Measurements from ENCODE around the gene DAZAP1.

Gene DAZAP1

DNA sequence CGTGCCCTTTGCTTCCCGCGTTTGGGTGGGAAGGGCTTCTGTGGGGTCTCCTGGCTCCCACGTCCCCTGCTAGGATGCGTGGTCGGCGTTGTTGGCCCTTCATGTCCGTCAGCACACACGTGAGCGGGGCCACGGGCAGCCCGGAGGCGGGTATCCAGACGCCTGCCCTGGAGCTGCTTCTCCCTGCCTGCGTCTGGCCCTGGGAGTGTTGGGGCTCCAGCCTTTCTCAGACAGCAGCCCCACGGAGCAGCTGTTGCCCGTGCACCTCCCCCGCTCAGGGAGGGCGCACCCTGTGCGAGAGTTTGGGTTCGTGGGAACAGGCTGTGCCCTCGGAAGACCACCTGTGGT is 14.5 kb downstream of the DAZAP1 start:
- H3K27ac ChIP-seq (ENCODE audit: insufficient read depth, low read depth, low read length, poor library complexity, severe bottlenecking): no peak overlapping the region
- no peaks in the 10 kb centered on the region for H3K9me3 ChIP-seq (ENCODE audit: control insufficient read depth, low read length)
- H3K27me3 ChIP-seq (ENCODE audit: control insufficient read depth, insufficient read depth, low read length, poor library complexity, severe bottlenecking): no peaks in the 10 kb centered on the region
- 95% methylated on average over 22 of the region's 22 CpGs for WGBS, 2 experiments
- peaks cover 12% of the 10 kb centered on the region for H3K4me1 ChIP-seq (ENCODE audit: control insufficient read depth, insufficient read depth, low read length)
- H3K36me3 ChIP-seq (ENCODE audit: control insufficient read depth, insufficient read depth, low read length): peaks cover 40% of the 10 kb centered on the region
- no peak overlapping the region for H3K4me3 ChIP-seq (ENCODE audit: insufficient read depth, low read depth, low read length)

GRCh38 chr19:1422360-1422759 is 15.0 kb downstream of the DAZAP1 start:
- peaks cover 40% of the 10 kb centered on the region for H3K36me3 ChIP-seq (ENCODE audit: control insufficient read depth, insufficient read depth, low read length)
- no peaks in the 10 kb centered on the region for H3K27me3 ChIP-seq (ENCODE audit: control insufficient read depth, insufficient read depth, low read length, poor library complexity, severe bottlenecking)
- peaks cover 12% of the 10 kb centered on the region for H3K4me1 ChIP-seq (ENCODE audit: control insufficient read depth, insufficient read depth, low read length)
- H3K4me3 ChIP-seq (ENCODE audit: insufficient read depth, low read depth, low read length): no peak overlapping the region
- no peaks in the 10 kb centered on the region for H3K9me3 ChIP-seq (ENCODE audit: control insufficient read depth, low read length)
- H3K27ac ChIP-seq (ENCODE audit: insufficient read depth, low read depth, low read length, poor library complexity, severe bottlenecking): no peak overlapping the region
- WGBS, 2 experiments: 92 to 94% methylated on average over 16 of the region's 16 CpGs

- Histone ChIP-seq H3K9me3 (ENCODE audit: control insufficient read depth, low read length) (no peaks in the 10 kb centered on the region), H3K27me3 (ENCODE audit: control insufficient read depth, insufficient read depth, low read length, poor library complexity, severe bottlenecking) (no peaks in the 10 kb centered on the region), H3K27ac (ENCODE audit: insufficient read depth, low read depth, low read length, poor library complexity, severe bottlenecking) (no peak overlapping the region), H3K36me3 (ENCODE audit: control insufficient read depth, insufficient read depth, low read length) (peaks cover 36% of the 10 kb centered on the region), H3K4me3 (ENCODE audit: insufficient read depth, low read depth, low read length) (no peak overlapping the region), H3K4me1 (ENCODE audit: control insufficient read depth, insufficient read depth, low read length) (peaks cover 12% of the 10 kb centered on the region)
- 95% methylated on average over 24 of the region's 24 CpGs for WGBS, 2 experiments
Measured at GRCh38 chr19:1422943-1423342, 15.6 kb downstream of the DAZAP1 start.

GRCh38 chr19:1423436-1424191 is 16.2 kb downstream of the DAZAP1 start:
- no peaks in the 10 kb centered on the region for H3K9me3 ChIP-seq (ENCODE audit: control insufficient read depth, low read length)
- no peak overlapping the region for H3K4me3 ChIP-seq (ENCODE audit: insufficient read depth, low read depth, low read length)

DNA sequence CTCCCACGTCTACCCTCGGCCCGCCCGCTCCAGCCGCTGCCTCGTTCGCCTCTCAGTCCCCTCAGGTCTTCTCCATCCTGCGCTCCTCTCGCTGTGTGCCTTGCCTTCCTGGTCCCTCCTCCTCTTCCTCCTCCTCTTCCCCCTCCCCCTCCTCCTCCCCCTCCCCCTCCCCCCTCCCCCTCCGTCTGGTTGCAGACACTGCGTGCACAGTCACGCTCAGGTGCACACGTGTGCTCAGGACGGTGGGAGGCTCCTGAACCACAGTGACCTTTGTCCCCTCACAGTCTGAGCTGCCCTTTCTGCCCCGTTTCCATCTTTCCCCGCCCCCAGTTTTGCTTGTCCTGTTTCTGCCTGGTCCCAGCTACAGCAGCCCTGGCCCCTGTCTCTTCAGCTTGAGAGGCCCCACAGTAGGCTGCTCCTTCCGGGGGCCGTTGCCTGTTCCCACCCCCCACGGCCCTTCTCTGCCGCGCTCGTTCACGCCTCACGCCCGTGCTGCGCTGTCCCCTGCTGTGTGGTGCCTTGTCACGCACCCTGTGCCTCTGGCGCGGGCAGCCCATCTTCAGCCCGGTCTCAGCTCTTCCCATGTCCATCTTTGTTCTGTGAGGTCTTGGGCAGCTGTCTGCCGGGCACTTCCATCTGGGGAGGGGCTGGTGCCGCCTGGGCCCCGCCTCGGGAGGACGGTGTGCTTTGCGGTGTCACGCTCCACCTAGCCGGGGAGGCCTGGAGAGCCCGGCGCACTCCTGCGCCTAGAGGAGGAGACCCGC is 17.0 kb downstream of the DAZAP1 start:
- H3K27ac ChIP-seq (ENCODE audit: insufficient read depth, low read depth, low read length, poor library complexity, severe bottlenecking): no peak overlapping the region
- H3K36me3 ChIP-seq (ENCODE audit: control insufficient read depth, insufficient read depth, low read length): peaks cover 37% of the 10 kb centered on the region
- H3K9me3 ChIP-seq (ENCODE audit: control insufficient read depth, low read length): no peaks in the 10 kb centered on the region
- no peaks in the 10 kb centered on the region for H3K27me3 ChIP-seq (ENCODE audit: control insufficient read depth, insufficient read depth, low read length, poor library complexity, severe bottlenecking)
- no peak overlapping the region for H3K4me3 ChIP-seq (ENCODE audit: insufficient read depth, low read depth, low read length)
- 86 to 90% methylated on average over 41 to 42 of the region's 42 CpGs for WGBS, 2 experiments
- H3K4me1 ChIP-seq (ENCODE audit: control insufficient read depth, insufficient read depth, low read length): peaks cover 12% of the 10 kb centered on the region

More at GRCh38 chr19:1423436-1424191, 16.2 kb downstream of the DAZAP1 start:
- WGBS, 2 experiments: 96% methylated on average over 40 of the region's 40 CpGs
- Histone ChIP-seq H3K36me3 (ENCODE audit: control insufficient read depth, insufficient read depth, low read length) (peaks cover 38% of the 10 kb centered on the region), H3K4me1 (ENCODE audit: control insufficient read depth, insufficient read depth, low read length) (peaks cover 12% of the 10 kb centered on the region), H3K27me3 (ENCODE audit: control insufficient read depth, insufficient read depth, low read length, poor library complexity, severe bottlenecking) (no peaks in the 10 kb centered on the region), H3K27ac (ENCODE audit: insufficient read depth, low read depth, low read length, poor library complexity, severe bottlenecking) (no peak overlapping the region)

DNA sequence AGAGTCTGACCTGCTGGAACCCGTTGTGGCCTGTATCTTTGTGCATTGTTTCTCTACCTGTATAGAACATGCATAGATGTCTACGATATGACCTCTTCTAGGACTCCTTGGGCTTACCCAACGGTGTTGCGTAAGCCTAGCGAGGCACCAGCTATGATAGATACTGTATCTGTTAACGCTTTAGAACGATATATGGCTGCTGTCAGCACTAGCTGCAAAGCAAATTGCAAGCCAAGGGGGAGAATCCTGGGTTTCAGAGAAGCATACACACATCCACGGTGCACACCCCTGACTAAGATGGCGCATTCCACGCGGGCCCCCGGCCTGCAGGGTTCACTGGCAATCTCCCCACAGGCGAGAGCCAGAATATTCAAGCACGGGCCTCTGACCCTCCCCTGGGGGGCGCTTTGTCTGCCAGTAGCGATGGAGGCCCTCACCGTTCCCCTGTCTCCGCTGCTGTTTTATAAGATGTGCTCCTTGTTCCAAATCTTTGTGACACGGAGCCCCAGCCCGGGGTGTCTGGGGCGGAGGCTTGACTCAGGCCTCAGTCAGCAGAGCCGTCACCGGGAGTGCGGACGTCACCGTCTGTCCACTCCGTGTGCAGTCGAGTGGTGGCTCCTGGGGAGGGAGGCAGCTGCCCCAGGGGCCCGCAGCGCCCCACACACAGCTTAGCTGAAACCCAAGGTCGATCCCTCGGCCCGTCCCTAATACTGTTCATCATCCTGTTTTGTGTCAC is 17.9 kb downstream of the DAZAP1 start:
- H3K4me3 ChIP-seq (ENCODE audit: insufficient read depth, low read depth, low read length): no peak overlapping the region
- H3K27me3 ChIP-seq (ENCODE audit: control insufficient read depth, insufficient read depth, low read length, poor library complexity, severe bottlenecking): no peaks in the 10 kb centered on the region
- H3K27ac ChIP-seq (ENCODE audit: insufficient read depth, low read depth, low read length, poor library complexity, severe bottlenecking): peak overlapping the region; percentile 8
- WGBS, 2 experiments: 94 to 95% methylated on average over 33 of the region's 33 CpGs
- no peaks in the 10 kb centered on the region for H3K9me3 ChIP-seq (ENCODE audit: control insufficient read depth, low read length)
- peaks cover 43% of the 10 kb centered on the region for H3K36me3 ChIP-seq (ENCODE audit: control insufficient read depth, insufficient read depth, low read length)
- peaks cover 12% of the 10 kb centered on the region for H3K4me1 ChIP-seq (ENCODE audit: control insufficient read depth, insufficient read depth, low read length)

- H3K36me3 ChIP-seq (ENCODE audit: control insufficient read depth, insufficient read depth, low read length): peaks cover 39% of the 10 kb centered on the region
- no peaks in the 10 kb centered on the region for H3K27me3 ChIP-seq (ENCODE audit: control insufficient read depth, insufficient read depth, low read length, poor library complexity, severe bottlenecking)
- 87 to 90% methylated on average over 14 of the region's 14 CpGs for WGBS, 2 experiments
- no peaks in the 10 kb centered on the region for H3K9me3 ChIP-seq (ENCODE audit: control insufficient read depth, low read length)
- no peak overlapping the region for H3K4me3 ChIP-seq (ENCODE audit: insufficient read depth, low read depth, low read length)
- H3K4me1 ChIP-seq (ENCODE audit: control insufficient read depth, insufficient read depth, low read length): peaks cover 12% of the 10 kb centered on the region
- H3K27ac ChIP-seq (ENCODE audit: insufficient read depth, low read depth, low read length, poor library complexity, severe bottlenecking): peak overlapping the region; percentile 8
Measured at GRCh38 chr19:1425902-1426301, 18.5 kb downstream of the DAZAP1 start.

DNA sequence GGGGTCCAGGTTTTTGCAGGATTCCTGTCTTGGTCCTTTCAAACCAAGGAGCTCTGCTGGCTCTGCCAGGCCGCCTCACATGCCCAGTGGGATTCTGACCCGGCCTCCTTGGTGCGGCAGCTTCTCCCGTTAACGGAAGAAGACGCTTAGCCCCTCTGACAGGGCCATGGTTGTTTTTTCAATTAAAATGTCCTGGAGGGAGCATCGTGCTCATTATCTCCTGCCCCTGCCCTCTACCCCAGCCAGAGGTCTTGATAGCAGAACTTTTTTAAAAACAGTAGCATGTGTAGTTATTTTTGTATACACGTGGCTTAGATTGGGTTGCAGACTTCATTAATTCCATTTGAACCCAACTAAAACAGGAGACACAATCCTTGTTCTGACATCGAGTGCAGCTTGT is 19.4 kb downstream of the DAZAP1 start:
- no peaks in the 10 kb centered on the region for H3K9me3 ChIP-seq (ENCODE audit: control insufficient read depth, low read length)
- peaks cover 34% of the 10 kb centered on the region for H3K36me3 ChIP-seq (ENCODE audit: control insufficient read depth, insufficient read depth, low read length)
- H3K4me3 ChIP-seq (ENCODE audit: insufficient read depth, low read depth, low read length): no peak overlapping the region
- 92 to 93% methylated on average over 9 of the region's 9 CpGs for WGBS, 2 experiments
- H3K27ac ChIP-seq (ENCODE audit: insufficient read depth, low read depth, low read length, poor library complexity, severe bottlenecking): peak overlapping the region; percentile 48
- H3K27me3 ChIP-seq (ENCODE audit: control insufficient read depth, insufficient read depth, low read length, poor library complexity, severe bottlenecking): no peaks in the 10 kb centered on the region
- peaks cover 12% of the 10 kb centered on the region for H3K4me1 ChIP-seq (ENCODE audit: control insufficient read depth, insufficient read depth, low read length)

DNA sequence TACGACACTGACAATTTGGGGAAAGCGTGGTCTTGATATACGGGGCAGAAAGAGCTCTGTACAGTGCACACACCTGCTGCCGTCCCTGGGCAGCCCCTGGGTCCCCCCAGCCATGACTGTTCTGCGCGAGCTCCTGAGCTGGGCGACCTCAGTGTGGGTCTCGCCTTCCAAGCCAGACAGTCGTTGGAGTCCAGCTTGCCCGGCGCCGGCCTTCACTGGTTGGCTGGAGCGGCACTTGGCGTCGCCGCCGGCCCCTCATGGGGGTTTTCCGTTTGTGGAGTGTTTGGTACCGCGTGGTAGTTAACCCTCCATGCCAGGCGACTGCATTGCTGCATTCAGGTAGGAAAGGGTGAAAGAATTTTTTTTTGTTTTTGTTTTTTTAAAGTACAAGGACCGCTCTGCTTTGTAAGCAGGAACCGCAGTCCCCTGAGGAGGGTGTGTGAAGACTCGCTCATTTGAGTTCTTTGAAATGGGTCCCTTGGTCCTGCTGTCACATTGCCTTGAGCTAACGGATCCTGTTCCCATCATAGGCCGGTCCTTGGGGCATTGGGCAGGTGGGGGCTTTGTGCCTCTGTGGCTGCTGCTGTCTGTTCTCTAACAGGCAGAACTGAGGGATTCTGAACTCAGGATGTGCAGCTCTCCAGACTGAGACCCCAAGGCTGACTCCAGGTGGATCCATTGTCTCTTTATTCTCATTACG is 20.0 kb downstream of the DAZAP1 start:
- no peak overlapping the region for H3K4me3 ChIP-seq (ENCODE audit: insufficient read depth, low read depth, low read length)
- H3K27ac ChIP-seq (ENCODE audit: insufficient read depth, low read depth, low read length, poor library complexity, severe bottlenecking): no peak overlapping the region
- peaks cover 33% of the 10 kb centered on the region for H3K36me3 ChIP-seq (ENCODE audit: control insufficient read depth, insufficient read depth, low read length)
- no peaks in the 10 kb centered on the region for H3K9me3 ChIP-seq (ENCODE audit: control insufficient read depth, low read length)
- H3K27me3 ChIP-seq (ENCODE audit: control insufficient read depth, insufficient read depth, low read length, poor library complexity, severe bottlenecking): no peaks in the 10 kb centered on the region
- 95% methylated on average over 27 of the region's 27 CpGs for WGBS, 2 experiments
- peaks cover 12% of the 10 kb centered on the region for H3K4me1 ChIP-seq (ENCODE audit: control insufficient read depth, insufficient read depth, low read length)
